Endothelial cell of umbilical vein (primary cell): ENCODE measurements around the gene MOB2. TPM values are rescaled to one million over a fixed set of nuclear protein-coding genes. Genes with fewer than 3 reads are reported as not detected.

Experiments
- BruUV-seq: library from RNA; stranded (reverse); fragments of 400-500 nt; replicated peaks from 2 replicates; lab custom pipeline; 2021; lab: Mats Ljungman, UMichigan
- CTCF ChIA-PET: fragments of 300-600, 350-600 bp; sonication (Branson Sonifier 250); formaldehyde crosslinking; loops from one replicate; lab custom pipeline; 2021; ENCODE audit warnings: antibody characterized with exemption, inconsistent platforms; lab: Charles Lee
- POLR2A ChIA-PET: fragments of 300-600, 350-600 bp; sonication (Branson Sonifier 250); formaldehyde crosslinking; loops from one replicate; lab custom pipeline; 2021; ENCODE audit warnings: antibody characterized with exemption, inconsistent platforms; lab: Charles Lee
- DNase-seq: peaks from one replicate; pipeline ENCODE4 v3.0.0-alpha.2; 2011; ENCODE audit warnings: low read depth, low spot score
- FAIRE-seq: peaks from 2 replicates; lab custom pipeline; 2011; peaks lifted over from hg19 to GRCh38; lab: Jason Lieb, UNC
- H2AFZ ChIP-seq: 2 replicates; pipeline ENCODE4 v1.6.0; 2012; ENCODE audit warnings: low read depth, low read length, control low read depth, inconsistent platforms
- H3K27ac ChIP-seq: 2 replicates; pipeline ENCODE4 v1.5.1; 2011; ENCODE audit warnings: low read depth, mild to moderate bottlenecking, control low read depth, low read length, moderate library complexity; ENCODE audit not compliant: insufficient read depth
- H3K27me3 ChIP-seq, 2 experiments: 2 replicates each; pipeline versions ENCODE4 v1.6.0 to v1.6.1; 2011; ENCODE audit warnings: low read length in 2 of 2, mixed read lengths in 1 of 2; ENCODE audit not compliant: control insufficient read depth in 2 of 2, insufficient read depth in 2 of 2
- H3K36me3 ChIP-seq, 2 experiments: 2 replicates in 1 of 2; 3 replicates in 1 of 2; pipeline ENCODE4 v1.5.1; 2011; ENCODE audit warnings: low read length in 2 of 2, mild to moderate bottlenecking in 1 of 2, moderate library complexity in 1 of 2; ENCODE audit not compliant: control insufficient read depth in 2 of 2, insufficient read depth in 2 of 2; ENCODE audit errors: extremely low read depth in 1 of 2
- H3K4me1 ChIP-seq: 3 replicates; pipeline ENCODE4 v1.5.1; 2011; ENCODE audit warnings: mild to moderate bottlenecking, low read length; ENCODE audit not compliant: control insufficient read depth, insufficient read depth; ENCODE audit errors: extremely low read depth
- H3K4me2 ChIP-seq: 2 replicates; pipeline ENCODE4 v1.6.1; 2011; ENCODE audit warnings: low read length, control low read depth, mixed read lengths; ENCODE audit not compliant: insufficient read depth
- H3K4me3 ChIP-seq, 3 experiments: fragments of 200-600 bp in 1 of 3; sonication (generic), shearing (Covaris generic) in 1 of 3; replicated peaks in 1 of 3; 2 replicates each; pipeline ENCODE4 v1.5.1; 2011 to 2016; ENCODE audit warnings: control low read depth in 3 of 3, low read length in 3 of 3, mild to moderate bottlenecking in 2 of 3, inconsistent platforms in 1 of 3, low read depth in 1 of 3, moderate library complexity in 1 of 3; ENCODE audit not compliant: insufficient read depth in 1 of 3
- H3K79me2 ChIP-seq: 2 replicates; pipeline ENCODE4 v1.6.0; 2012; ENCODE audit warnings: low read length, inconsistent platforms; ENCODE audit not compliant: control insufficient read depth, insufficient read depth
- H3K9ac ChIP-seq: replicated peaks from 2 replicates; pipeline ENCODE3; 2011; ENCODE audit warnings: low read length, control low read depth; ENCODE audit not compliant: insufficient read depth; ENCODE audit errors: extremely low read depth
- H3K9me1 ChIP-seq: replicated peaks from 3 replicates; pipeline ENCODE4 v1.6.0; 2011; ENCODE audit warnings: mild to moderate bottlenecking, low read length; ENCODE audit not compliant: control insufficient read depth, insufficient read depth; ENCODE audit errors: extremely low read depth
- H3K9me3 ChIP-seq: replicated peaks from 2 replicates; pipeline ENCODE4 v1.5.1; 2012; ENCODE audit warnings: low read length, inconsistent platforms; ENCODE audit not compliant: control insufficient read depth, insufficient read depth
- H4K20me1 ChIP-seq: replicated peaks from 2 replicates; pipeline ENCODE3; 2011; ENCODE audit warnings: mild to moderate bottlenecking, low read length; ENCODE audit not compliant: control insufficient read depth, insufficient read depth; ENCODE audit errors: extremely low read depth
- CTCF ChIP-seq, 2 donors: IDR thresholded peaks; 1 replicate in 1 of 2; 2 replicates in 1 of 2; pipeline ENCODE4 v1.5.1; 2011; ENCODE audit warnings: low read length in 2 of 2, mild to moderate bottlenecking in 2 of 2, moderate library complexity in 2 of 2, control low read depth in 1 of 2, inconsistent platforms in 1 of 2, low read depth in 1 of 2; ENCODE audit not compliant: insufficient read depth in 1 of 2; ENCODE audit errors: extremely low read depth in 1 of 2
- EZH2 ChIP-seq: IDR thresholded peaks from 2 replicates; pipeline ENCODE4 v1.6.1; 2012; ENCODE audit warnings: borderline replicate concordance, low read depth, mild to moderate bottlenecking, moderate library complexity, low read length, inconsistent platforms; ENCODE audit not compliant: severe bottlenecking
- FOS ChIP-seq: IDR thresholded peaks from 2 replicates; pipeline ENCODE4 v1.6.1; 2011; ENCODE audit warnings: mild to moderate bottlenecking, low read length, moderate library complexity, borderline replicate concordance; ENCODE audit not compliant: insufficient read depth
- GATA2 ChIP-seq: IDR thresholded peaks from 2 replicates; pipeline ENCODE4 v1.7.0; 2011; ENCODE audit warnings: low read depth, mild to moderate bottlenecking, moderate library complexity, mixed read lengths, low read length; ENCODE audit not compliant: insufficient read length, insufficient read depth
- MAX ChIP-seq: IDR thresholded peaks from 2 replicates; pipeline ENCODE4 v1.6.1; 2011; ENCODE audit not compliant: insufficient read depth, insufficient read length
- MYC ChIP-seq: IDR thresholded peaks from one replicate; pipeline ENCODE4 v1.6.1; 2011; ENCODE audit warnings: mild to moderate bottlenecking, low read depth, low read length
- POLR2A ChIP-seq: IDR thresholded peaks from 2 replicates; pipeline ENCODE4 v1.6.1; 2012; ENCODE audit warnings: low read depth, mild to moderate bottlenecking, control low read depth, low read length
- POLR2AphosphoS5 ChIP-seq: IDR thresholded peaks from 2 replicates; pipeline ENCODE4 v1.6.1; 2012; ENCODE audit warnings: low read depth, mild to moderate bottlenecking, control low read depth, low read length, moderate library complexity; ENCODE audit not compliant: insufficient read depth
- dilution Hi-C: fragments of 300-500 bp; cut with MboI; formaldehyde crosslinking; loops from one replicate; pipeline ENCODE4 v1.15.0; 2019; ENCODE audit warnings: low sequenced_read_pairs; ENCODE audit not compliant: extremely low pct_ligation_motif_present
- intact Hi-C: fragments of 100-400 bp; cut with micrococcal nuclease; formaldehyde crosslinking; loops from one replicate; pipeline ENCODE4 v1.10.0; 2022
- polyA plus RNA-seq, 4 experiments: library from polyadenylated mRNA; depleted of rRNA in 3 of 4; stranded (reverse) in 3 of 4; unstranded in 1 of 4; fragments of >200 nt; gene quantifications; 2 replicates each; pipeline versions ENCODE4 v1.2.1 to v1.2.3, GENCODE V29; 2011 to 2012; ENCODE audit warnings: missing spikeins in 1 of 4
- total RNA-seq: library from RNA; stranded (reverse); gene quantifications from 2 replicates; pipeline ENCODE4 v1.2.3, GENCODE V29; 2021

Gene MOB2
- total and polyA plus RNA-seq, 2 donors (not counting 3 experiments of a cell fraction or from before 2014, with no cell fraction given), result 38.2 to 50.6 TPM

GRCh38 chr11:1469911-1470680, 16.5 kb downstream of the MOB2 start:
- Histone ChIP-seq H3K79me2 (no peaks in the 10 kb centered on the region), H3K9me3 (no peaks in the 10 kb centered on the region), H4K20me1 (no peaks in the 10 kb centered on the region), H3K27ac (no peak overlapping the region), H3K9me1 (no peaks in the 10 kb centered on the region), H3K4me2 (no peak overlapping the region), H2AFZ (no peak overlapping the region), H3K27me3 (no peaks in the 10 kb centered on the region), H3K36me3 (peaks cover 0 to 5% of the 10 kb centered on the region in 2 experiments), H3K4me3 (no peak overlapping the region), H3K4me1 (no peaks in the 10 kb centered on the region), H3K9ac (no peak overlapping the region)
- TF ChIP-seq POLR2A, result no peak
- no peak for TF ChIP-seq POLR2AphosphoS5
- TF ChIP-seq FOS, result no peak
- no peak for TF ChIP-seq MAX
- no peak for TF ChIP-seq MYC
- no peak for TF ChIP-seq EZH2
- no peak for TF ChIP-seq GATA2
- no peak for TF ChIP-seq CTCF (IDR thresholded peaks at IDR 0.05; ENCODE audit: extremely low read depth in 1 of 2, insufficient read depth in 1 of 2, low read depth in 1 of 2, low read length in 2 of 2)
- dilution Hi-C loops, result no loop called here
- ChIA-PET CTCF (no interaction called here), POLR2A (no interaction called here)
- FAIRE-seq, result no peak
- DNase-seq, result no peak
- intact Hi-C loops, result no loop called here
- no TSS peak for BruUV-seq
